GM12874 (cell line): ENCODE measurements around the gene IFNA13.
A peak's percentile ranks its signal among the peaks of the same experiment; 100 is the strongest.

Experiments
- CTCF ChIP-seq: IDR thresholded peaks from 2 replicates; pipeline ENCODE4 v1.5.1; 2011; ENCODE audit warnings: low read depth, mild to moderate bottlenecking, control low read depth, low read length, moderate library complexity; ENCODE audit not compliant: insufficient read depth

Gene IFNA13

DNA sequence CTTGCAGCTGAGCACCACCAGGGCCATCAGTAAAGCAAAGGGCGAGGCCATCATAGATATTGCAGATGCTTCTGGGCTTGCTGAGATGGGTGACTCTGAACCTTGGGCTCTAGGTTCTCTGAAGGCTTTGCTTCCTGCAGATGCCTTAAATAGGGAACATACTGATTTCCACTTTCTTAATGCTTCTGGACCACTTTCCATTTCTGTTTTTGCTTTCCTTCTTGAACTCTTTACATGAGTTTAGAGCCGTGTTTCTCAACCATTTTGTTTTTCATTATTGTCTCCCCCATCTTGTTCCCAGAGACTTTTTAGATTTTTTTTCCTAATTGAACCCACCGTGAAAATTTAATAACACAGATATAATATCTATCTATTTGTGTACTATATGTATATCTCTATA, at the start of gene IFNA13:
TSS of gene IFNA13 (minus strand) at position 101 of the 400 bp plus-strand sequence. CDS start at position 54, 47 bp downstream.
- no peak for TF ChIP-seq CTCF

- TF ChIP-seq CTCF, result no peak
Observed at GRCh38 chr9:21415493-21416267, 47.8 kb upstream of the IFNA13 start.

DNA sequence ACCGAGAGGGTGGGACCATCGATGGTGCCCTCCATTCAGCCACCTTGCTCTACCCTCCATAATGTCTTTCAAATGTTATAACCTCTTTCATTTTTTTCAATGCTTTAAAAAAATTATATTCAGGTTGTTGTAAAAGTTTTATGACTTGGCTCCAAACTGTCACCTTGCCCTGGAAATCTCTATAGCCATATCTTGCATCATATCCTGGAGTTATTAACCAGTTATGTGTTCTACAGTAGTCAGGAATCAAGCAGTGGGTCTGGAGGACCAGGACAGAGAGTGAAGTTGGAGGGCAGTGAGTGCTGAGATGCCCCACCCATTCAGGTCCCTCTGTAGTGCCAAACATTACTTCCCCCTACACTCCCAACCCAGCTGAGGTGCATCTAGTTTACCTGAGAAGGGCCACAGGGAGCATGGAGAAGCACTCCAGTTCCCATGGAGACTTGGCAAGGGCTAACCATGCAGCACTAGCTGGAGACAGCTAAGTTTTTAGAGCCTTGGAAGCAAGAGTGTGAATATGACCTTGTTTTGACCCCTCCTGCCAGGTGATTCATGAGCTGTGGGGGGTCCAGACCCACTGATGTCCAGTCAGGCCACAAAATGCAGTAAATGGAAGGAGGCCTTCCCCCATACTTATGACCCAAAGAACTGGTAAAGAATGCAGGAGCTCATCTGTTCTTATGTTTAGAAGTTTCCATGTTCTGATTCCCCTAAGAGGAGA, 46.5 kb upstream of the IFNA13 start:
- TF ChIP-seq CTCF, result no peak

- TF ChIP-seq CTCF, result peak; percentile 69
Observed at GRCh38 chr9:21413624-21414023, 45.8 kb upstream of the IFNA13 start.

GRCh38 chr9:21413151-21413550, 45.3 kb upstream of the IFNA13 start:
- no peak for TF ChIP-seq CTCF

GRCh38 chr9:21412107-21412506, 44.2 kb upstream of the IFNA13 start:
- no peak for TF ChIP-seq CTCF

GRCh38 chr9:21408817-21409216, 41.0 kb upstream of the IFNA13 start, which contains the start of gene IFNA8:
Gene IFNA8 (plus strand): TSS chr9:21409117. CDS start chr9:21409177, 60 bp downstream.
- no peak for TF ChIP-seq CTCF
